Measurements from ENCODE around the gene SKIL.

SKIL gene

DNA sequence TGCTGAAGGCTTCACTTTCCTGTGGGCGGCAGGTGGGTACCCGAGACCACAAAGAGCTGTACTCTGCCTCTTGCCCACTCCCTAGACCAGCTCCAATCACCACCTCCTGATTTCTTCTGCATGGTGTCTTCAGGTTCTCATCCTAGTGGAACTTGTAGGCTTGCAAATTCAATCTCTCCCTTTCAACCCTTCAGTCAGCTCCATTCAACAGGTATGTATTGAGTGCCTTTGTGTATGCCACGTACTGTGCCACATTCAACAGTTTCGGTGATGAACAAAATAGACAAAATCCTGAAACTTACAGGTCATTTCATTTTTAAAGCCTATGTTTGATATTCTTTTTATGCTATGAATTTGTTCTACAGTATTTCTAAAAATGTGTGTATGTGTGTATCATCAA is 55.8 kb downstream of the SKIL start:
- Histone ChIP-seq H3K4me3 (ENCODE audit: low read depth, low read length, poor library complexity, severe bottlenecking) (no peak overlapping the region), H3K4me2 (ENCODE audit: low read length) (no peak overlapping the region), H3K4me1 (ENCODE audit: insufficient read depth, low read length, severe bottlenecking) (peaks cover 3% of the 10 kb centered on the region), H3K27me3 (ENCODE audit: insufficient read depth, low read length) (no peaks in the 10 kb centered on the region), H3K9me2 (ENCODE audit: low read depth, low read length) (no peaks in the 10 kb centered on the region), H3K36me3 (ENCODE audit: insufficient read depth, low read length) (no peaks in the 10 kb centered on the region), H3K27ac (ENCODE audit: low read depth, low read length, poor library complexity, severe bottlenecking) (no peak overlapping the region), H2AFZ (ENCODE audit: low read length) (no peak overlapping the region), H3K9me3 (ENCODE audit: low read length) (no peaks in the 10 kb centered on the region), H4K20me1 (ENCODE audit: insufficient read depth, low read length) (no peaks in the 10 kb centered on the region), H3F3A (ENCODE audit: insufficient read depth, low read length) (no peaks in the 10 kb centered on the region), H3K9ac (ENCODE audit: low read length) (no peak overlapping the region), H3K79me2 (ENCODE audit: insufficient read depth, low read length) (no peaks in the 10 kb centered on the region)
- TF ChIP-seq, protein P1, sequence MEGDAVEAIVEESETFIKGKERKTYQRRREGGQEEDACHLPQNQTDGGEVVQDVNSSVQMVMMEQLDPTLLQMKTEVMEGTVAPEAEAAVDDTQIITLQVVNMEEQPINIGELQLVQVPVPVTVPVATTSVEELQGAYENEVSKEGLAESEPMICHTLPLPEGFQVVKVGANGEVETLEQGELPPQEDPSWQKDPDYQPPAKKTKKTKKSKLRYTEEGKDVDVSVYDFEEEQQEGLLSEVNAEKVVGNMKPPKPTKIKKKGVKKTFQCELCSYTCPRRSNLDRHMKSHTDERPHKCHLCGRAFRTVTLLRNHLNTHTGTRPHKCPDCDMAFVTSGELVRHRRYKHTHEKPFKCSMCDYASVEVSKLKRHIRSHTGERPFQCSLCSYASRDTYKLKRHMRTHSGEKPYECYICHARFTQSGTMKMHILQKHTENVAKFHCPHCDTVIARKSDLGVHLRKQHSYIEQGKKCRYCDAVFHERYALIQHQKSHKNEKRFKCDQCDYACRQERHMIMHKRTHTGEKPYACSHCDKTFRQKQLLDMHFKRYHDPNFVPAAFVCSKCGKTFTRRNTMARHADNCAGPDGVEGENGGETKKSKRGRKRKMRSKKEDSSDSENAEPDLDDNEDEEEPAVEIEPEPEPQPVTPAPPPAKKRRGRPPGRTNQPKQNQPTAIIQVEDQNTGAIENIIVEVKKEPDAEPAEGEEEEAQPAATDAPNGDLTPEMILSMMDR (IDR thresholded peaks at IDR 0.05; ENCODE audit: low read length) = no peak
- no peak for TF ChIP-seq EZH2 (IDR thresholded peaks at IDR 0.05; ENCODE audit: borderline replicate concordance, low read length)

GRCh38 chr3:170414202-170414663 is 56.7 kb downstream of the SKIL start:
- Histone ChIP-seq H3K27me3 (ENCODE audit: insufficient read depth, low read length) (no peaks in the 10 kb centered on the region), H4K20me1 (ENCODE audit: insufficient read depth, low read length) (no peaks in the 10 kb centered on the region), H3K4me3 (ENCODE audit: low read depth, low read length, poor library complexity, severe bottlenecking) (no peak overlapping the region), H3K9me2 (ENCODE audit: low read depth, low read length) (no peaks in the 10 kb centered on the region), H3K4me1 (ENCODE audit: insufficient read depth, low read length, severe bottlenecking) (peaks cover 2% of the 10 kb centered on the region), H3K36me3 (ENCODE audit: insufficient read depth, low read length) (no peaks in the 10 kb centered on the region), H2AFZ (ENCODE audit: low read length) (no peak overlapping the region), H3K9ac (ENCODE audit: low read length) (no peak overlapping the region), H3K27ac (ENCODE audit: low read depth, low read length, poor library complexity, severe bottlenecking) (no peak overlapping the region), H3K79me2 (ENCODE audit: insufficient read depth, low read length) (no peaks in the 10 kb centered on the region), H3K9me3 (ENCODE audit: low read length) (no peaks in the 10 kb centered on the region), H3F3A (ENCODE audit: insufficient read depth, low read length) (no peaks in the 10 kb centered on the region), H3K4me2 (ENCODE audit: low read length) (no peak overlapping the region)
- no peak for TF ChIP-seq EZH2 (IDR thresholded peaks at IDR 0.05; ENCODE audit: borderline replicate concordance, low read length)
- TF ChIP-seq, protein P1 (IDR thresholded peaks at IDR 0.05; ENCODE audit: low read length) = peak; percentile 99

GRCh38 chr3:170417090-170417489 is 59.6 kb downstream of the SKIL start:
- no peak overlapping the region for H3K9ac ChIP-seq (ENCODE audit: low read length)
- H3K4me3 ChIP-seq (ENCODE audit: low read depth, low read length, poor library complexity, severe bottlenecking) = no peak overlapping the region
- no peak overlapping the region for H3K4me2 ChIP-seq (ENCODE audit: low read length)
- H2AFZ ChIP-seq (ENCODE audit: low read length) = no peak overlapping the region
- no peaks in the 10 kb centered on the region for H3K36me3 ChIP-seq (ENCODE audit: insufficient read depth, low read length)
- no peaks in the 10 kb centered on the region for H3K9me2 ChIP-seq (ENCODE audit: low read depth, low read length)
- H3K9me3 ChIP-seq (ENCODE audit: low read length) = no peaks in the 10 kb centered on the region
- TF ChIP-seq EZH2 (IDR thresholded peaks at IDR 0.05; ENCODE audit: borderline replicate concordance, low read length) = no peak
- TF ChIP-seq, protein P1 (IDR thresholded peaks at IDR 0.05; ENCODE audit: low read length) = no peak
- H3K79me2 ChIP-seq (ENCODE audit: insufficient read depth, low read length) = no peaks in the 10 kb centered on the region
- H3K4me1 ChIP-seq (ENCODE audit: insufficient read depth, low read length, severe bottlenecking) = no peaks in the 10 kb centered on the region
- H3F3A ChIP-seq (ENCODE audit: insufficient read depth, low read length) = no peaks in the 10 kb centered on the region
- no peaks in the 10 kb centered on the region for H4K20me1 ChIP-seq (ENCODE audit: insufficient read depth, low read length)
- H3K27me3 ChIP-seq (ENCODE audit: insufficient read depth, low read length) = no peaks in the 10 kb centered on the region
- H3K27ac ChIP-seq (ENCODE audit: low read depth, low read length, poor library complexity, severe bottlenecking) = no peak overlapping the region

All from OCI-LY1 (cell line).